Measurements from ENCODE around the gene TRAPPC6A. TPM values are rescaled to one million over a fixed set of nuclear protein-coding genes. Genes with fewer than 3 reads are reported as not detected.
A peak's percentile ranks its signal among the peaks of the same experiment; 100 is the strongest.

Gene TRAPPC6A
- total and polyA plus RNA-seq, 2 of the 13 experiments (the other 11 are each of a cell fraction or from before 2014, with no cell fraction given), result 6.5 to 21.0 TPM

DNA sequence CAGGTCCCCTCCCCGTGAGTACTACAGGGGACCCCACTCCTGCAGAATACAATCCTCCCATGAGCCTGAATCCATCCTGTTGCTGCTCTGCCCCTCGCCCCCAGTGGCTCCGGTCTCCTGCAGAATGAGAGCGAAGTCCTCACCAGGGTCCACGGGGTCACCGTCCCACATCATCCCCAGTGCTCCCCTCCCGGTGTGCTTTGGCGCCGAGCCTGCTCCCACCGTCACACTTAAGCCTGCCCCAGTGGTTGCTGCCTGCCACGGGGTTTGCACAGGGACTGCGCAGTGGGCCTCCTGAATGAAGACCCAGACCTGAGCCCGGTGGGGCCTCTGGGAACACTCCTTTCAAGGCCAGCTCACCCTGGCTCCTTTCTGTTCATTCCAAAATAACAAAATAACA is 47.8 kb downstream of the TRAPPC6A start (continued):
- TF ChIP-seq, protein P1, sequence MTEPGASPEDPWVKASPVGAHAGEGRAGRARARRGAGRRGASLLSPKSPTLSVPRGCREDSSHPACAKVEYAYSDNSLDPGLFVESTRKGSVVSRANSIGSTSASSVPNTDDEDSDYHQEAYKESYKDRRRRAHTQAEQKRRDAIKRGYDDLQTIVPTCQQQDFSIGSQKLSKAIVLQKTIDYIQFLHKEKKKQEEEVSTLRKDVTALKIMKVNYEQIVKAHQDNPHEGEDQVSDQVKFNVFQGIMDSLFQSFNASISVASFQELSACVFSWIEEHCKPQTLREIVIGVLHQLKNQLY (CRISPR knock-in tag; IDR thresholded peaks at IDR 0.05), result no peak
- TF ChIP-seq ZNF224 (CRISPR knock-in tag; IDR thresholded peaks at IDR 0.05) (no peak), MTA1 (CRISPR knock-in tag; IDR thresholded peaks at IDR 0.05; ENCODE audit: borderline replicate concordance) (peak; percentile 34; the same call in 1 of the 2 replicates), DR1 (CRISPR knock-in tag; IDR thresholded peaks at IDR 0.05) (no peak), ZNF234 (CRISPR knock-in tag; conservative IDR thresholded peaks at IDR 0.05) (no peak), NR2F1 (CRISPR knock-in tag; IDR thresholded peaks at IDR 0.05) (no peak), RAD51 (IDR thresholded peaks at IDR 0.05; ENCODE audit: borderline replicate concordance) (no peak), KDM5B (CRISPR knock-in tag; IDR thresholded peaks at IDR 0.05; ENCODE audit: borderline replicate concordance) (no peak), XRCC5 (optimal IDR thresholded peaks at IDR 0.05; ENCODE audit: low read length) (no peak), U2AF1 (optimal IDR thresholded peaks at IDR 0.05; ENCODE audit: low read depth, low read length) (no peak), KDM3A (CRISPR knock-in tag; IDR thresholded peaks at IDR 0.05; ENCODE audit: low read depth) (no peak), SMYD3 (CRISPR knock-in tag; IDR thresholded peaks at IDR 0.05) (no peak), ZNF335 (CRISPR knock-in tag; IDR thresholded peaks at IDR 0.05) (no peak)
- TF ChIP-seq, protein P2, sequence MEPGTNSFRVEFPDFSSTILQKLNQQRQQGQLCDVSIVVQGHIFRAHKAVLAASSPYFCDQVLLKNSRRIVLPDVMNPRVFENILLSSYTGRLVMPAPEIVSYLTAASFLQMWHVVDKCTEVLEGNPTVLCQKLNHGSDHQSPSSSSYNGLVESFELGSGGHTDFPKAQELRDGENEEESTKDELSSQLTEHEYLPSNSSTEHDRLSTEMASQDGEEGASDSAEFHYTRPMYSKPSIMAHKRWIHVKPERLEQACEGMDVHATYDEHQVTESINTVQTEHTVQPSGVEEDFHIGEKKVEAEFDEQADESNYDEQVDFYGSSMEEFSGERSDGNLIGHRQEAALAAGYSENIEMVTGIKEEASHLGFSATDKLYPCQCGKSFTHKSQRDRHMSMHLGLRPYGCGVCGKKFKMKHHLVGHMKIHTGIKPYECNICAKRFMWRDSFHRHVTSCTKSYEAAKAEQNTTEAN (CRISPR knock-in tag; conservative IDR thresholded peaks at IDR 0.05), result no peak
- TF ChIP-seq, protein P3, sequence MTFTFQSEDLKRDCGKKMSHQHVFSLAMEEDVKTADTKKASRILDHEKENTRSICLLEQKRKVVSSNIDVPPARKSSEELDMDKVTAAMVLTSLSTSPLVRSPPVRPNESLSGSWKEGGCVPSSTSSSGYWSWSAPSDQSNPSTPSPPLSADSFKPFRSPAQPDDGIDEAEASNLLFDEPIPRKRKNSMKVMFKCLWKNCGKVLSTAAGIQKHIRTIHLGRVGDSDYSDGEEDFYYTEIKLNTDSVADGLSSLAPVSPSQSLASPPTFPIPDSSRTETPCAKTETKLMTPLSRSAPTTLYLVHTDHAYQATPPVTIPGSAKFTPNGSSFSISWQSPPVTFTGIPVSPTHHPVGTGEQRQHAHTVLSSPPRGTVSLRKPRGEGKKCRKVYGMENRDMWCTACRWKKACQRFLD (CRISPR knock-in tag; IDR thresholded peaks at IDR 0.05; ENCODE audit: borderline replicate concordance), result no peak
- TF ChIP-seq, protein P4, sequence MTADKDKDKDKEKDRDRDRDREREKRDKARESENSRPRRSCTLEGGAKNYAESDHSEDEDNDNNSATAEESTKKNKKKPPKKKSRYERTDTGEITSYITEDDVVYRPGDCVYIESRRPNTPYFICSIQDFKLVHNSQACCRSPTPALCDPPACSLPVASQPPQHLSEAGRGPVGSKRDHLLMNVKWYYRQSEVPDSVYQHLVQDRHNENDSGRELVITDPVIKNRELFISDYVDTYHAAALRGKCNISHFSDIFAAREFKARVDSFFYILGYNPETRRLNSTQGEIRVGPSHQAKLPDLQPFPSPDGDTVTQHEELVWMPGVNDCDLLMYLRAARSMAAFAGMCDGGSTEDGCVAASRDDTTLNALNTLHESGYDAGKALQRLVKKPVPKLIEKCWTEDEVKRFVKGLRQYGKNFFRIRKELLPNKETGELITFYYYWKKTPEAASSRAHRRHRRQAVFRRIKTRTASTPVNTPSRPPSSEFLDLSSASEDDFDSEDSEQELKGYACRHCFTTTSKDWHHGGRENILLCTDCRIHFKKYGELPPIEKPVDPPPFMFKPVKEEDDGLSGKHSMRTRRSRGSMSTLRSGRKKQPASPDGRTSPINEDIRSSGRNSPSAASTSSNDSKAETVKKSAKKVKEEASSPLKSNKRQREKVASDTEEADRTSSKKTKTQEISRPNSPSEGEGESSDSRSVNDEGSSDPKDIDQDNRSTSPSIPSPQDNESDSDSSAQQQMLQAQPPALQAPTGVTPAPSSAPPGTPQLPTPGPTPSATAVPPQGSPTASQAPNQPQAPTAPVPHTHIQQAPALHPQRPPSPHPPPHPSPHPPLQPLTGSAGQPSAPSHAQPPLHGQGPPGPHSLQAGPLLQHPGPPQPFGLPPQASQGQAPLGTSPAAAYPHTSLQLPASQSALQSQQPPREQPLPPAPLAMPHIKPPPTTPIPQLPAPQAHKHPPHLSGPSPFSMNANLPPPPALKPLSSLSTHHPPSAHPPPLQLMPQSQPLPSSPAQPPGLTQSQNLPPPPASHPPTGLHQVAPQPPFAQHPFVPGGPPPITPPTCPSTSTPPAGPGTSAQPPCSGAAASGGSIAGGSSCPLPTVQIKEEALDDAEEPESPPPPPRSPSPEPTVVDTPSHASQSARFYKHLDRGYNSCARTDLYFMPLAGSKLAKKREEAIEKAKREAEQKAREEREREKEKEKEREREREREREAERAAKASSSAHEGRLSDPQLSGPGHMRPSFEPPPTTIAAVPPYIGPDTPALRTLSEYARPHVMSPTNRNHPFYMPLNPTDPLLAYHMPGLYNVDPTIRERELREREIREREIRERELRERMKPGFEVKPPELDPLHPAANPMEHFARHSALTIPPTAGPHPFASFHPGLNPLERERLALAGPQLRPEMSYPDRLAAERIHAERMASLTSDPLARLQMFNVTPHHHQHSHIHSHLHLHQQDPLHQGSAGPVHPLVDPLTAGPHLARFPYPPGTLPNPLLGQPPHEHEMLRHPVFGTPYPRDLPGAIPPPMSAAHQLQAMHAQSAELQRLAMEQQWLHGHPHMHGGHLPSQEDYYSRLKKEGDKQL (CRISPR knock-in tag; IDR thresholded peaks at IDR 0.05; ENCODE audit: low read depth), result no peak
- TF ChIP-seq, protein P5, sequence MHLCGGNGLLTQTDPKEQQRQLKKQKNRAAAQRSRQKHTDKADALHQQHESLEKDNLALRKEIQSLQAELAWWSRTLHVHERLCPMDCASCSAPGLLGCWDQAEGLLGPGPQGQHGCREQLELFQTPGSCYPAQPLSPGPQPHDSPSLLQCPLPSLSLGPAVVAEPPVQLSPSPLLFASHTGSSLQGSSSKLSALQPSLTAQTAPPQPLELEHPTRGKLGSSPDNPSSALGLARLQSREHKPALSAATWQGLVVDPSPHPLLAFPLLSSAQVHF (CRISPR knock-in tag; IDR thresholded peaks at IDR 0.05), result no peak

Measured in HepG2 (cell line).